HEK293T (cell line): ENCODE measurements around the gene CFAP299.

Experiments
- CTCF ChIA-PET: fragments of 350-600 bp; formaldehyde crosslinking; extraction: SDS; loops from one replicate; lab custom pipeline; 2021; ENCODE audit warnings: antibody characterized with exemption, inconsistent platforms; lab: Yijun Ruan, JAX
- POLR2A ChIA-PET: fragments of 350-600 bp; formaldehyde crosslinking; extraction: SDS; loops from one replicate; lab custom pipeline; 2020; ENCODE audit warnings: antibody characterized with exemption, inconsistent platforms; lab: Yijun Ruan, JAX
- DNase-seq: peaks from one replicate; pipeline ENCODE4 v3.0.0; 2012; ENCODE audit warnings: mixed read lengths; ENCODE audit errors: extremely low spot score
- ARNT ChIP-seq: fragments of 450-650 bp; IDR thresholded peaks from 2 replicates; pipeline ENCODE4 v1.6.1; 2017; ENCODE audit warnings: mild to moderate bottlenecking
- BHLHE40 ChIP-seq: fragments of 450-650 bp; IDR thresholded peaks from 2 replicates; pipeline ENCODE4 v1.6.1; 2016; ENCODE audit warnings: mild to moderate bottlenecking, moderate library complexity, borderline replicate concordance
- CTBP1 ChIP-seq: fragments of 450-650 bp; IDR thresholded peaks from 2 replicates; pipeline ENCODE4 v1.6.1; 2016; ENCODE audit warnings: borderline replicate concordance
- ELF4 ChIP-seq: fragments of 450-650 bp; IDR thresholded peaks from 2 replicates; pipeline ENCODE4 v1.6.1; 2017; ENCODE audit warnings: antibody characterized with exemption
- FOXA1 ChIP-seq: fragments of 450-650 bp; IDR thresholded peaks from 2 replicates; pipeline ENCODE4 v1.6.1; 2016; ENCODE audit warnings: mild to moderate bottlenecking
- FOXK2 ChIP-seq: fragments of 450-650 bp; IDR thresholded peaks from 2 replicates; pipeline ENCODE4 v1.6.1; 2016; ENCODE audit warnings: mild to moderate bottlenecking
- FOXM1 ChIP-seq: fragments of 450-650 bp; IDR thresholded peaks from 2 replicates; pipeline ENCODE4 v1.6.1; 2017; ENCODE audit warnings: mild to moderate bottlenecking, borderline replicate concordance
- HDGF ChIP-seq: fragments of 450-650 bp; IDR thresholded peaks from 2 replicates; pipeline ENCODE4 v1.6.1; 2017; ENCODE audit warnings: antibody characterized with exemption, borderline replicate concordance
- L3MBTL2 ChIP-seq: fragments of 450-650 bp; conservative IDR thresholded peaks from 2 replicates; pipeline ENCODE4 v1.6.1; 2016; ENCODE audit warnings: mild to moderate bottlenecking
- LEF1 ChIP-seq: fragments of 450-650 bp; IDR thresholded peaks from 2 replicates; pipeline ENCODE4 v1.6.1; 2017; ENCODE audit warnings: mild to moderate bottlenecking, borderline replicate concordance
- NFRKB ChIP-seq: fragments of 450-650 bp; IDR thresholded peaks from 2 replicates; pipeline ENCODE4 v1.6.1; 2016; ENCODE audit warnings: mild to moderate bottlenecking, moderate library complexity
- SP1 ChIP-seq: fragments of 450-650 bp; IDR thresholded peaks from 2 replicates; pipeline ENCODE4 v1.6.1; 2017
- SUZ12 ChIP-seq: fragments of 450-650 bp; IDR thresholded peaks from 2 replicates; pipeline ENCODE4 v1.6.1; 2016; ENCODE audit warnings: mild to moderate bottlenecking
- TARDBP ChIP-seq: fragments of 450-650 bp; IDR thresholded peaks from 2 replicates; pipeline ENCODE4 v1.6.1; 2016
- ZNF384 ChIP-seq: fragments of 450-650 bp; IDR thresholded peaks from 2 replicates; pipeline ENCODE4 v1.6.1; 2016
- TF ChIP-seq, protein P1 (sequence below): fragments of 450-650 bp; IDR thresholded peaks from 2 replicates; pipeline ENCODE4 v1.6.1; 2016

The CFAP299 gene

DNA sequence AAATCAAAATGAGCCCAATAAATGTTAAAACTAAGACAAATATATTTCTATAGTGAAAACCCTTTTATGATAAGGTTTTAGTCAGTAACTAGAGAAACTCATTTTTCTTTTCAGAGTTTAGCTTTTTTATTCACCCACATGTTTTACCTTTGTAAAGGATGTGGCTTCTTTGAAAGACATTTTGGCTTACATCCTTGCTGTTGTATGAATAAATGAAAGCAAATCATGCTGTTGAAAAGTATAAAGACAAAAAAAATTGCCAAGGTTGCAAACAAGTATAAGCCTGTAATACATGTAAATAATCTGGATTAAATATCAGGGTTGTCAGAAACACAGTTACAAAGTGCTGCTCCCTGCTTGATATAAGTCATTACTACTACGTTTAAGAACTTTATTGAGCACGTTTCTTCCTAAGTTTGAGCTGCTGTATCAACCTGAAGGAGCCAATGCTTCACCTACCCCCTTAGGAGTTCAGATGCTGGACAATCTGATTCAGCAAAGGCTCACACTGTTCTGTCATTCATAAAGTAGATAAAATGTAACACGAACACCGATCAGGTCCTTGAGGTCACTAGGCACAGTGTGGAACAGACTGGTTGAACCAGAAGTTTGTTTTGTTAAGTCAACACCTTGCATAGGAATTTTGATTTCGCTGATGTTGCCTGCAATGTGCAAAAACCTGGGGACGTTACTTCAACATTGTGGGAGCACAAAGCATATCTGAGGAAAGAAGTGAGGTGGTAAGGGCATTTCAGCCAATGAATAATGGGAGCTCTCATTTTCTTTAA lies 373.7 kb downstream of the CFAP299 start:
- CTCF ChIA-PET: no interaction called here
- no peak for TF ChIP-seq FOXK2
- no peak for TF ChIP-seq BHLHE40
- no peak for TF ChIP-seq HDGF
- TF ChIP-seq SUZ12: no peak
- no peak for TF ChIP-seq TARDBP
- TF ChIP-seq, protein P1, sequence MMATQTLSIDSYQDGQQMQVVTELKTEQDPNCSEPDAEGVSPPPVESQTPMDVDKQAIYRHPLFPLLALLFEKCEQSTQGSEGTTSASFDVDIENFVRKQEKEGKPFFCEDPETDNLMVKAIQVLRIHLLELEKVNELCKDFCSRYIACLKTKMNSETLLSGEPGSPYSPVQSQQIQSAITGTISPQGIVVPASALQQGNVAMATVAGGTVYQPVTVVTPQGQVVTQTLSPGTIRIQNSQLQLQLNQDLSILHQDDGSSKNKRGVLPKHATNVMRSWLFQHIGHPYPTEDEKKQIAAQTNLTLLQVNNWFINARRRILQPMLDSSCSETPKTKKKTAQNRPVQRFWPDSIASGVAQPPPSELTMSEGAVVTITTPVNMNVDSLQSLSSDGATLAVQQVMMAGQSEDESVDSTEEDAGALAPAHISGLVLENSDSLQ: no peak
- no peak for TF ChIP-seq LEF1
- TF ChIP-seq ZNF384: no peak
- no peak for TF ChIP-seq FOXM1
- TF ChIP-seq NFRKB: no peak
- TF ChIP-seq CTBP1: no peak
- no peak for TF ChIP-seq L3MBTL2
- TF ChIP-seq ARNT: no peak
- TF ChIP-seq FOXA1: no peak
- TF ChIP-seq ELF4: no peak
- POLR2A ChIA-PET: no interaction called here
- no peak for DNase-seq

DNA sequence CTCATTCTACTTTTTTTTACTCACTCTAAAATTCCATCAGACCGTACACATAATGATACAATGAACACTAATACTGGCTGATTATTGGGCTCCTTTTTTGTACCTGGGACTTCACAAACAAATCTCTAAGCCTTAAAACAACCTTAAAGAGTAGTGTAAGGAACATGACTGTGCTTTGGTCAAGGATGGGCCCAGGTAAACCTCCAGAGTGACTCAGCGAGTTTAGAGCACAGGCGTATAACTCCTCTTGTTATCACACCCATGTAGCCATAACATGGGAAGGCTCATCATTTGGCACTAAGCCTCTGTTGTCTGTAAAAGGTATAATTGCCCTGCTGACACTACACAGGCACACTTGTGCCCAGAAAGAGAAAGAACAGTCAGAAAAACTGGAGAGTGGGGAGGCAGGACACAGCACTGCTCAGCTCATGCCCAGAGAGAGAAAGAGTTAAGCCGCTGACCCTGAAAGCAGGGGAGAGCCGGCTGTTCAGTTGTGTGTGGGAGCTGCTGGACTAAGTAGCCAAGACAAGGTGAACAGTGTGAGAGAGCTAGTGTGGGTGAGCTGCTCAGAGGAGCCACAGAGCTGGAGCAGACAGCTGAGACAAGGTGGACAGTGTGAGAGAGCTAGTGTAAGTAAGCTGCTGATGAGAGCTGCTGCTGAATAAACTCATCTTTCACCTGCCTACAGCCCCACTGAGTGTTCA lies 375.4 kb downstream of the CFAP299 start:
- DNase-seq: no peak
- POLR2A ChIA-PET: no interaction called here
- TF ChIP-seq ZNF384 (no peak), FOXA1 (no peak), FOXK2 (no peak), ARNT (no peak), TARDBP (no peak), SUZ12 (no peak), FOXM1 (no peak), HDGF (no peak), BHLHE40 (no peak), NFRKB (no peak)
- TF ChIP-seq, protein P1: no peak
- CTCF ChIA-PET: interaction anchor here (1.0 kb wide), 1 partner anchor 348 kb away, joined by 3 read pairs; no protein-coding TSS in a partner anchor

- POLR2A ChIA-PET: no interaction called here
- CTCF ChIA-PET: interaction anchor here (0.5 to 1.0 kb wide), 2 partner anchors 349 to 375 kb away, joined by 3 read pairs; no protein-coding TSS in a partner anchor
- no peak for TF ChIP-seq SP1
- no peak for TF ChIP-seq ARNT
- TF ChIP-seq HDGF: no peak
- no peak for TF ChIP-seq L3MBTL2
- no peak for TF ChIP-seq LEF1
- no peak for TF ChIP-seq FOXK2
- TF ChIP-seq CTBP1: no peak
- TF ChIP-seq ZNF384: no peak
- DNase-seq: no peak
Measured at GRCh38 chr4:80711956-80712355, 376.4 kb downstream of the CFAP299 start.

DNA sequence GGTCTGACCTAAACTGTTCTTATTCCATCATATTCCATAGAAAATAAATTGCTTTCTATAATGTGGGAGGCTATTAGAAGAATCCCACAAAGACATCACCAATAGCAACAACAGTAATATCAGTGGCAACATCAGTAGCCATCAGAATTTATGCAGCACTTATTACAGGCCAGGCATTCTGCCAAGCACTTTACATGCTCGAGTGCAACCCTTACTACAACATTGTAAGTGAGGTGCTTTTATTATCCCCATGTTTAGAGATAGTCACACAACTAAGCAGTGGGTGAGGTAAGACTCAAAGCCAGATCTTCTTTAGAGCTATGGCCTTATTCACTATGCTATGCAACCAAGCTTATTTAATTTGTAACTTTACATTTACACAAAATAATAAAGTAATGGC lies 377.9 kb downstream of the CFAP299 start:
- CTCF ChIA-PET: no interaction called here
- DNase-seq: no peak
- POLR2A ChIA-PET: no interaction called here
- TF ChIP-seq SUZ12 (no peak), ZNF384 (no peak), FOXM1 (no peak), NFRKB (no peak), ELF4 (no peak), TARDBP (no peak), FOXA1 (no peak)

GRCh38 chr4:80717204-80717603 lies 381.7 kb downstream of the CFAP299 start:
- DNase-seq: no peak
- CTCF ChIA-PET: no interaction called here
- TF ChIP-seq SP1: no peak
- TF ChIP-seq TARDBP: no peak
- no peak for TF ChIP-seq FOXK2
- no peak for TF ChIP-seq BHLHE40
- TF ChIP-seq ARNT: no peak
- TF ChIP-seq HDGF: no peak
- no peak for TF ChIP-seq ZNF384
- no peak for TF ChIP-seq LEF1
- TF ChIP-seq L3MBTL2: no peak
- TF ChIP-seq NFRKB: no peak
- TF ChIP-seq ELF4: no peak
- TF ChIP-seq FOXM1: no peak
- TF ChIP-seq, protein P1: no peak
- TF ChIP-seq FOXA1: no peak
- TF ChIP-seq SUZ12: no peak
- no peak for TF ChIP-seq CTBP1
- POLR2A ChIA-PET: no interaction called here

GRCh38 chr4:80726471-80726870 lies 390.9 kb downstream of the CFAP299 start:
- TF ChIP-seq FOXA1 (no peak), CTBP1 (no peak), ELF4 (no peak), LEF1 (no peak), SUZ12 (no peak), ZNF384 (no peak), BHLHE40 (no peak), FOXK2 (no peak), NFRKB (no peak), SP1 (no peak), L3MBTL2 (no peak), HDGF (no peak), FOXM1 (no peak), ARNT (no peak), TARDBP (no peak)
- TF ChIP-seq, protein P1: no peak
- CTCF ChIA-PET: no interaction called here
- POLR2A ChIA-PET: no interaction called here
- DNase-seq: no peak
